H1 (cell line): ENCODE measurements around the gene IZUMO2. TPM values are rescaled to one million over a fixed set of nuclear protein-coding genes. Genes with fewer than 3 reads are reported as not detected.

Experiments
- polyA plus RNA-seq, 7 experiments: library from polyadenylated mRNA; depleted of rRNA in 3 of 7; stranded (reverse) in 5 of 7; unstranded in 2 of 7; fragments of >200 nt in 5 of 7; fragments of 200-250 nt in 2 of 7; gene quantifications; 1 replicate in 5 of 7; 2 replicates in 1 of 7; 4 replicates in 1 of 7; pipeline versions ENCODE4 v1.2.1 to v1.2.3, GENCODE V29; 2011 to 2013; ENCODE audit warnings: missing spikeins in 2 of 7, mixed read lengths in 2 of 7
- total RNA-seq: library from RNA; stranded (reverse); fragmentation: NEBNext Ultra II Directional; extraction: Animal tissue kit (Norgen Biotek cat#: 25700); gene quantifications from 2 replicates; pipeline ENCODE4 v1.2.1, GENCODE V29; 2021
- TF ChIP-seq, protein P1 (sequence below): fragments of 300-600 bp; sonication (generic); IDR thresholded peaks from 2 replicates; pipeline ENCODE4 v1.7.1; 2012; ENCODE audit warnings: low read length, moderate library complexity, mild to moderate bottlenecking, inconsistent platforms; ENCODE audit not compliant: insufficient replicate concordance

Gene IZUMO2
- total and polyA plus RNA-seq, 2 of the 8 experiments (the other 6 are each of a cell fraction or from before 2014, with no cell fraction given): 1.7 to 1.9 TPM

DNA sequence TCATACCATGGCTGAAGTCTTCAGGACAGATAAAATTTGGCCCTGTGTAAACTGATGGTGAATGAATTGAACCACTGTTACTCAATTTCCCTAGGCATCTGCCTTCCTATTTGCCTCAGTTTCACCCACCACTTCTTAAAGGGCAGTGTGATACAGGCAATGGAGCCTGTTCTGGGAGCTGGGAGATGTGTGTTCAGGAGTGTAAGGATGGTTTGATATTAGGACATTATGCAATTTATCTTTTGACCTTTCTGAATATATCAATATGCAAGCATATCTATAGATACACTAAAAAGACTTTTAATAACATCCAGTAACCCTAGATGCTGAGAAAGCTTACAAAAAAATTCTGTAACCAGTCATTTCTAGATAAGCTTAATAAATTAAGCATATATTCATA is 14.6 kb downstream of the IZUMO2 start (continued):
- TF ChIP-seq, protein P1, sequence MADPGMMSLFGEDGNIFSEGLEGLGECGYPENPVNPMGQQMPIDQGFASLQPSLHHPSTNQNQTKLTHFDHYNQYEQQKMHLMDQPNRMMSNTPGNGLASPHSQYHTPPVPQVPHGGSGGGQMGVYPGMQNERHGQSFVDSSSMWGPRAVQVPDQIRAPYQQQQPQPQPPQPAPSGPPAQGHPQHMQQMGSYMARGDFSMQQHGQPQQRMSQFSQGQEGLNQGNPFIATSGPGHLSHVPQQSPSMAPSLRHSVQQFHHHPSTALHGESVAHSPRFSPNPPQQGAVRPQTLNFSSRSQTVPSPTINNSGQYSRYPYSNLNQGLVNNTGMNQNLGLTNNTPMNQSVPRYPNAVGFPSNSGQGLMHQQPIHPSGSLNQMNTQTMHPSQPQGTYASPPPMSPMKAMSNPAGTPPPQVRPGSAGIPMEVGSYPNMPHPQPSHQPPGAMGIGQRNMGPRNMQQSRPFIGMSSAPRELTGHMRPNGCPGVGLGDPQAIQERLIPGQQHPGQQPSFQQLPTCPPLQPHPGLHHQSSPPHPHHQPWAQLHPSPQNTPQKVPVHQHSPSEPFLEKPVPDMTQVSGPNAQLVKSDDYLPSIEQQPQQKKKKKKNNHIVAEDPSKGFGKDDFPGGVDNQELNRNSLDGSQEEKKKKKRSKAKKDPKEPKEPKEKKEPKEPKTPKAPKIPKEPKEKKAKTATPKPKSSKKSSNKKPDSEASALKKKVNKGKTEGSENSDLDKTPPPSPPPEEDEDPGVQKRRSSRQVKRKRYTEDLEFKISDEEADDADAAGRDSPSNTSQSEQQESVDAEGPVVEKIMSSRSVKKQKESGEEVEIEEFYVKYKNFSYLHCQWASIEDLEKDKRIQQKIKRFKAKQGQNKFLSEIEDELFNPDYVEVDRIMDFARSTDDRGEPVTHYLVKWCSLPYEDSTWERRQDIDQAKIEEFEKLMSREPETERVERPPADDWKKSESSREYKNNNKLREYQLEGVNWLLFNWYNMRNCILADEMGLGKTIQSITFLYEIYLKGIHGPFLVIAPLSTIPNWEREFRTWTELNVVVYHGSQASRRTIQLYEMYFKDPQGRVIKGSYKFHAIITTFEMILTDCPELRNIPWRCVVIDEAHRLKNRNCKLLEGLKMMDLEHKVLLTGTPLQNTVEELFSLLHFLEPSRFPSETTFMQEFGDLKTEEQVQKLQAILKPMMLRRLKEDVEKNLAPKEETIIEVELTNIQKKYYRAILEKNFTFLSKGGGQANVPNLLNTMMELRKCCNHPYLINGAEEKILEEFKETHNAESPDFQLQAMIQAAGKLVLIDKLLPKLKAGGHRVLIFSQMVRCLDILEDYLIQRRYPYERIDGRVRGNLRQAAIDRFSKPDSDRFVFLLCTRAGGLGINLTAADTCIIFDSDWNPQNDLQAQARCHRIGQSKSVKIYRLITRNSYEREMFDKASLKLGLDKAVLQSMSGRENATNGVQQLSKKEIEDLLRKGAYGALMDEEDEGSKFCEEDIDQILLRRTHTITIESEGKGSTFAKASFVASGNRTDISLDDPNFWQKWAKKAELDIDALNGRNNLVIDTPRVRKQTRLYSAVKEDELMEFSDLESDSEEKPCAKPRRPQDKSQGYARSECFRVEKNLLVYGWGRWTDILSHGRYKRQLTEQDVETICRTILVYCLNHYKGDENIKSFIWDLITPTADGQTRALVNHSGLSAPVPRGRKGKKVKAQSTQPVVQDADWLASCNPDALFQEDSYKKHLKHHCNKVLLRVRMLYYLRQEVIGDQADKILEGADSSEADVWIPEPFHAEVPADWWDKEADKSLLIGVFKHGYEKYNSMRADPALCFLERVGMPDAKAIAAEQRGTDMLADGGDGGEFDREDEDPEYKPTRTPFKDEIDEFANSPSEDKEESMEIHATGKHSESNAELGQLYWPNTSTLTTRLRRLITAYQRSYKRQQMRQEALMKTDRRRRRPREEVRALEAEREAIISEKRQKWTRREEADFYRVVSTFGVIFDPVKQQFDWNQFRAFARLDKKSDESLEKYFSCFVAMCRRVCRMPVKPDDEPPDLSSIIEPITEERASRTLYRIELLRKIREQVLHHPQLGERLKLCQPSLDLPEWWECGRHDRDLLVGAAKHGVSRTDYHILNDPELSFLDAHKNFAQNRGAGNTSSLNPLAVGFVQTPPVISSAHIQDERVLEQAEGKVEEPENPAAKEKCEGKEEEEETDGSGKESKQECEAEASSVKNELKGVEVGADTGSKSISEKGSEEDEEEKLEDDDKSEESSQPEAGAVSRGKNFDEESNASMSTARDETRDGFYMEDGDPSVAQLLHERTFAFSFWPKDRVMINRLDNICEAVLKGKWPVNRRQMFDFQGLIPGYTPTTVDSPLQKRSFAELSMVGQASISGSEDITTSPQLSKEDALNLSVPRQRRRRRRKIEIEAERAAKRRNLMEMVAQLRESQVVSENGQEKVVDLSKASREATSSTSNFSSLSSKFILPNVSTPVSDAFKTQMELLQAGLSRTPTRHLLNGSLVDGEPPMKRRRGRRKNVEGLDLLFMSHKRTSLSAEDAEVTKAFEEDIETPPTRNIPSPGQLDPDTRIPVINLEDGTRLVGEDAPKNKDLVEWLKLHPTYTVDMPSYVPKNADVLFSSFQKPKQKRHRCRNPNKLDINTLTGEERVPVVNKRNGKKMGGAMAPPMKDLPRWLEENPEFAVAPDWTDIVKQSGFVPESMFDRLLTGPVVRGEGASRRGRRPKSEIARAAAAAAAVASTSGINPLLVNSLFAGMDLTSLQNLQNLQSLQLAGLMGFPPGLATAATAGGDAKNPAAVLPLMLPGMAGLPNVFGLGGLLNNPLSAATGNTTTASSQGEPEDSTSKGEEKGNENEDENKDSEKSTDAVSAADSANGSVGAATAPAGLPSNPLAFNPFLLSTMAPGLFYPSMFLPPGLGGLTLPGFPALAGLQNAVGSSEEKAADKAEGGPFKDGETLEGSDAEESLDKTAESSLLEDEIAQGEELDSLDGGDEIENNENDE: no peak
